Measurements from ENCODE around the gene TBX15.

TBX15 gene

GRCh38 chr1:118913818-118914217 lies 74.3 kb downstream of the TBX15 start:
- no peaks in the 10 kb centered on the region for H3K4me1 ChIP-seq (ENCODE audit: insufficient read depth, low read length)
- no peaks in the 10 kb centered on the region for H3K9me3 ChIP-seq (ENCODE audit: low read length)
- H3K36me3 ChIP-seq (ENCODE audit: insufficient read depth, low read length) = no peaks in the 10 kb centered on the region
- H2AFZ ChIP-seq (ENCODE audit: low read depth, low read length) = no peak overlapping the region
- H3K4me3 ChIP-seq (ENCODE audit: low read length) = no peak overlapping the region
- H3K27me3 ChIP-seq (ENCODE audit: insufficient read depth, low read length) = no peaks in the 10 kb centered on the region

DNA sequence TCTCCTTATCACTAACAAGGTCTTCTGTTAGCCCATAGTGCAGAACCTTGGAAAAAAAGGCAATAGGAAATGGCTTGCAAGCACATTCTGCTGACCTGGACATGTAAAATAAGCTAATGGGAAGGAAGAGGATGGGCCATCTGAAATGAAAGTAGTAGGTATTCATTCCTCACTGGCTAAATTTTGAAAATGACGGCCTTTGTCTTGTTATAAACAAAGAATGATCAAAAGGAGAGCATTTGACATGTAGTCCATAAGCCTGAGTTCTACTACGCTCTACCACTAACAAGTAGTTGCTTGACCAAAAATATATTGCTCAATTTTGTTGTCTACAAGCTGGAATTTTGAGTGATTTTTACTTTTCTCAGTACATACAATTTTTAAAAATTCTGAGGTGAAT lies 75.6 kb downstream of the TBX15 start:
- Histone ChIP-seq H3K36me3 (ENCODE audit: insufficient read depth, low read length) (no peaks in the 10 kb centered on the region), H3K27me3 (ENCODE audit: insufficient read depth, low read length) (no peaks in the 10 kb centered on the region), H3K9me3 (ENCODE audit: low read length) (no peaks in the 10 kb centered on the region)

GRCh38 chr1:118911571-118911970 lies 76.6 kb downstream of the TBX15 start:
- no peaks in the 10 kb centered on the region for H3K36me3 ChIP-seq (ENCODE audit: insufficient read depth, low read length)
- H2AFZ ChIP-seq (ENCODE audit: low read depth, low read length) = no peak overlapping the region
- H3K4me1 ChIP-seq (ENCODE audit: insufficient read depth, low read length) = no peaks in the 10 kb centered on the region
- no peaks in the 10 kb centered on the region for H3K27me3 ChIP-seq (ENCODE audit: insufficient read depth, low read length)
- no peak overlapping the region for H3K4me3 ChIP-seq (ENCODE audit: low read length)
- no peaks in the 10 kb centered on the region for H3K9me3 ChIP-seq (ENCODE audit: low read length)

More for the DNA sequence above, 75.6 kb downstream of the TBX15 start:
- Histone ChIP-seq H3K4me3 (ENCODE audit: low read length) (no peak overlapping the region), H3K4me1 (ENCODE audit: insufficient read depth, low read length) (no peaks in the 10 kb centered on the region), H2AFZ (ENCODE audit: low read depth, low read length) (no peak overlapping the region)

- Histone ChIP-seq H3K36me3 (ENCODE audit: insufficient read depth, low read length) (no peaks in the 10 kb centered on the region), H3K9me3 (ENCODE audit: low read length) (no peaks in the 10 kb centered on the region), H3K27me3 (ENCODE audit: insufficient read depth, low read length) (no peaks in the 10 kb centered on the region), H3K4me1 (ENCODE audit: insufficient read depth, low read length) (no peaks in the 10 kb centered on the region), H3K4me3 (ENCODE audit: low read length) (no peak overlapping the region), H2AFZ (ENCODE audit: low read depth, low read length) (no peak overlapping the region)
Measured at GRCh38 chr1:118907466-118907865, 80.7 kb downstream of the TBX15 start.

- Histone ChIP-seq H3K4me3 (ENCODE audit: low read length) (no peak overlapping the region), H3K27me3 (ENCODE audit: insufficient read depth, low read length) (no peaks in the 10 kb centered on the region), H2AFZ (ENCODE audit: low read depth, low read length) (no peak overlapping the region), H3K4me1 (ENCODE audit: insufficient read depth, low read length) (no peaks in the 10 kb centered on the region), H3K36me3 (ENCODE audit: insufficient read depth, low read length) (no peaks in the 10 kb centered on the region), H3K9me3 (ENCODE audit: low read length) (no peaks in the 10 kb centered on the region)
Measured at GRCh38 chr1:118905671-118906070, 82.5 kb downstream of the TBX15 start.

DNA sequence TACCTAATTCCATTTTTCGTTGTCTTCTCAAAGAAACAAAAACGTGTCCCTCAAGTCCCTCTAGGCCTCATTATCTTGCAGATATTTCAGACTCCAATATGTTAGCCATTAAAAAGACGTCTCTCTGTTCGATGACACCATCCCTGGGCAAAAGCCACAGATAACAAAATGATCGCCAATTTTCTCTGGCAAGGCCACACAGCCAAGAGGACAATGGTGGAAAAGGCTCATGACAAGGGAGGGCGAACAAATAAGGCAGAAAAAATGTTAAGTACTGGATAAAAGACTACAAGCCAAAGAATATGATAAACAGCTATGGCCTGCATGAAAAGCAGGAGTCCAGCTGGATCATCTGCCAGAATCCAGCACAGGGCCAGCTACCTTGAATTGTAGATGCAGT lies 82.9 kb downstream of the TBX15 start:
- Histone ChIP-seq H2AFZ (ENCODE audit: low read depth, low read length) (no peak overlapping the region), H3K27me3 (ENCODE audit: insufficient read depth, low read length) (no peaks in the 10 kb centered on the region), H3K4me1 (ENCODE audit: insufficient read depth, low read length) (no peaks in the 10 kb centered on the region), H3K36me3 (ENCODE audit: insufficient read depth, low read length) (no peaks in the 10 kb centered on the region), H3K9me3 (ENCODE audit: low read length) (no peaks in the 10 kb centered on the region), H3K4me3 (ENCODE audit: low read length) (no peak overlapping the region)

GRCh38 chr1:118902711-118903191 lies 85.4 kb downstream of the TBX15 start:
- Histone ChIP-seq H2AFZ (ENCODE audit: low read depth, low read length) (no peak overlapping the region), H3K4me1 (ENCODE audit: insufficient read depth, low read length) (no peaks in the 10 kb centered on the region), H3K36me3 (ENCODE audit: insufficient read depth, low read length) (no peaks in the 10 kb centered on the region), H3K4me3 (ENCODE audit: low read length) (no peak overlapping the region), H3K27me3 (ENCODE audit: insufficient read depth, low read length) (no peaks in the 10 kb centered on the region), H3K9me3 (ENCODE audit: low read length) (no peaks in the 10 kb centered on the region)

- Histone ChIP-seq H2AFZ (ENCODE audit: low read depth, low read length) (no peak overlapping the region), H3K27me3 (ENCODE audit: insufficient read depth, low read length) (no peaks in the 10 kb centered on the region), H3K9me3 (ENCODE audit: low read length) (no peaks in the 10 kb centered on the region), H3K36me3 (ENCODE audit: insufficient read depth, low read length) (no peaks in the 10 kb centered on the region), H3K4me3 (ENCODE audit: low read length) (no peak overlapping the region), H3K4me1 (ENCODE audit: insufficient read depth, low read length) (no peaks in the 10 kb centered on the region)
Measured at GRCh38 chr1:118902299-118902698, 85.8 kb downstream of the TBX15 start.

DNA sequence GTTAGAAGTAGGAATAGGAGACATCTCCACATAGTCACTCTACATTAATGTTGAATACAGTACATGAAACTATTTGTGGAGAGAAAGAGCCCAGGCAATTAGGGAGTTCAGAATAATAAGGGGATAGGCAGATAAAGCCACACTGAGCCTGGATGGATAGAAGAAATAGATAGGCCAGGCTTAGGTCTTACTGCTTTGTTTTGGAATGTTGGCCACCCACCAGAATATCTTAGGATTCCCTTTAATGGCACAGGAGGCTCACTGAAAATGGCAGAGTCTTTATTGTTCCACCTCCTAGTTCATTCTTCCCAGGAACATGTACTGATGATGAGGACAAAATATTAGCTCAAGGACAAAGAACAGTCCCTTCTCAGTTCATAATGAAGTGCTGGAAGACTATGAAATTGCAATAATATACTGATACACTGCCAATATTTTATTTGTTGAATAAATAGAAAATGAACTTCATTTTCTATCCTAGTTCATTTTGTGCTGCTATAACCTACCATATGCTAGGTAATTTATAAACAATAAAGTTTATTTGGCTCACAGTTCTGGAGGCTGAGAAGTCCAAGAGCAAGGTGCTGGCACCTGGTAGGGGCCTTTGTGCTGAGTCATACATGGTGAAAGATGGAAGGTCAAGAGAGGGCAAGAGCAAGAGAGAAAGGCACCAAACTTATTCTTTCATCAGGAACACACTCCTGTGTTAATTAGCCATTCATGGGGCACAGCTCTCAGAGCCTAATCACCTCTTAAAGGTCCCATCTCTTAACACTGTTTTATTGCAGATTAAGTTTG lies 87.3 kb downstream of the TBX15 start:
- Histone ChIP-seq H3K36me3 (ENCODE audit: insufficient read depth, low read length) (no peaks in the 10 kb centered on the region), H3K4me1 (ENCODE audit: insufficient read depth, low read length) (no peaks in the 10 kb centered on the region)

GRCh38 chr1:118899340-118899739 lies 88.8 kb downstream of the TBX15 start:
- Histone ChIP-seq H3K9me3 (ENCODE audit: low read length) (no peaks in the 10 kb centered on the region), H3K4me1 (ENCODE audit: insufficient read depth, low read length) (no peaks in the 10 kb centered on the region), H3K36me3 (ENCODE audit: insufficient read depth, low read length) (no peaks in the 10 kb centered on the region), H3K27me3 (ENCODE audit: insufficient read depth, low read length) (no peaks in the 10 kb centered on the region), H2AFZ (ENCODE audit: low read depth, low read length) (no peak overlapping the region), H3K4me3 (ENCODE audit: low read length) (no peak overlapping the region)

More for the DNA sequence above, 87.3 kb downstream of the TBX15 start:
- no peak overlapping the region for H2AFZ ChIP-seq (ENCODE audit: low read depth, low read length)
- H3K4me3 ChIP-seq (ENCODE audit: low read length) = no peak overlapping the region
- H3K27me3 ChIP-seq (ENCODE audit: insufficient read depth, low read length) = no peaks in the 10 kb centered on the region
- H3K9me3 ChIP-seq (ENCODE audit: low read length) = no peaks in the 10 kb centered on the region

GRCh38 chr1:118898712-118899111 lies 89.4 kb downstream of the TBX15 start:
- H3K4me3 ChIP-seq (ENCODE audit: low read length) = no peak overlapping the region
- no peaks in the 10 kb centered on the region for H3K4me1 ChIP-seq (ENCODE audit: insufficient read depth, low read length)
- H2AFZ ChIP-seq (ENCODE audit: low read depth, low read length) = no peak overlapping the region
- no peaks in the 10 kb centered on the region for H3K27me3 ChIP-seq (ENCODE audit: insufficient read depth, low read length)
- H3K9me3 ChIP-seq (ENCODE audit: low read length) = no peaks in the 10 kb centered on the region
- no peaks in the 10 kb centered on the region for H3K36me3 ChIP-seq (ENCODE audit: insufficient read depth, low read length)

GRCh38 chr1:118896416-118896815 lies 91.7 kb downstream of the TBX15 start:
- no peaks in the 10 kb centered on the region for H3K36me3 ChIP-seq (ENCODE audit: insufficient read depth, low read length)
- no peaks in the 10 kb centered on the region for H3K9me3 ChIP-seq (ENCODE audit: low read length)
- H3K27me3 ChIP-seq (ENCODE audit: insufficient read depth, low read length) = no peaks in the 10 kb centered on the region
- H3K4me1 ChIP-seq (ENCODE audit: insufficient read depth, low read length) = no peaks in the 10 kb centered on the region
- H2AFZ ChIP-seq (ENCODE audit: low read depth, low read length) = no peak overlapping the region
- no peak overlapping the region for H3K4me3 ChIP-seq (ENCODE audit: low read length)

GRCh38 chr1:118894836-118895235 lies 93.3 kb downstream of the TBX15 start:
- Histone ChIP-seq H3K4me1 (ENCODE audit: insufficient read depth, low read length) (no peaks in the 10 kb centered on the region), H3K4me3 (ENCODE audit: low read length) (no peak overlapping the region), H3K9me3 (ENCODE audit: low read length) (no peaks in the 10 kb centered on the region), H3K27me3 (ENCODE audit: insufficient read depth, low read length) (no peaks in the 10 kb centered on the region), H2AFZ (ENCODE audit: low read depth, low read length) (no peak overlapping the region), H3K36me3 (ENCODE audit: insufficient read depth, low read length) (no peaks in the 10 kb centered on the region)

Data from neuron (in vitro differentiated cells).